HG03432 (cell line): Measurements from ENCODE around the gene PXYLP1.

Source experiments
- ATAC-seq: cut with Tn5 transposase; IDR thresholded peaks from one replicate; pipeline ENCODE4 v1.9.1; 2021; ENCODE audit warnings: mild to moderate bottlenecking, moderate library complexity; ENCODE audit not compliant: unreplicated experiment

Gene PXYLP1

DNA sequence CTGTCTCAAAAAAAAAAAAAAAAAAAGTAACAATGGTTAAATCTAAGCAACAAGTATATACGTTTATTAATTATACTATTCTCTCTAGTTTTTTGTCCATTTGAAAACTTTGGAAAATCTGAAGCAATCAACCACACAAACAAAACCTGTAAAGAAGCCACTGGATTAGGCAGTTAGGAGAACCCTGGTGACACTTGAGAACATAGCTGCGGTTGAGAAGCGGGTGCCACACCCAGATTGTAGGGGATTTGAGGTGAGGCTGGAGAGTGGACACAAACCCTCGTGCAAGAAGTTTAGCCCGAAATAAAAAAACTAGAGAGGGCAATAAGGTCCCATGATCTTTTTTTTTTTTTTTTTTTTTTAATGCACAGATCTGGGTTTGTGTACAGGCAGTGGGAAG lies 110.8 kb downstream of the PXYLP1 start:
- ATAC-seq, result no peak

DNA sequence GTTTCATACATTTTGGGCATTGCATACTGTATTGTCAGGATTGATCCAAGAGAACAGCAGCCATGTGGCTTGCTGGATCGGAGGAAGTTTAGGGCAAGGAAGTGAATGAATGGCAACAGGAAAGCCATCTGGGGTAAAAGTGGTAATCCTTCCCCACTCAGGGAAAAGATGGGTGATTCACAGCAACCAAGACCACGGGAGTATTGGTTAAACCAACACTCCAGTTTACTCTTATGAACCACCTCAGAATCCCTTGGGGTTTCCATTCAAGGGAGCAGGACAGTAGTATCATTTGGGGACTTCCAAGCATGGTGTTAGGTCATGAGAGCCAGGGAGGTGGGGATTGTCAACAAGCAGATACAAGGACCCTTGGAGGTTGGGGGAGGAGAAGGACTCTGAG lies 111.5 kb downstream of the PXYLP1 start:
- no peak for ATAC-seq

DNA sequence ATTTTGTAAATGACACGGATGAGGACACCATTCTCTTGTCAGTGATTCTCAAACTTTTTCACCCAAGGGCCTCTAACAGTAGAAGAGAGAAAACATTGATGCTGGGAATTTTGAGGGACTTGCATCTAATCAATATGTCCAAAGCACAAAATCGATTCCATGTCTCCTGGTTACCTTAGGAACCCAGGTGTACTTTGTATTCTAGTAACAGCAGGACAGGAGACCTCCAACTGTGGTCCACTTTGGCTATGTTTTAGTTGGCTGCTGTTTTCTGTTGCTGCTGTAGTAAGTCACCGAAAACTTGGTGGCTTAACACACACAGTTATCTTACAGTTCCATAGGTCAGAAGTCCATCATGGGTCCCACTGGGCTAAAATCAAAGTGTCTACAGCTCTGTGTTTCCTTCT lies 112.2 kb downstream of the PXYLP1 start:
- no peak for ATAC-seq
